NB4 (cell line): Measurements from ENCODE around the gene CSMD2.
"Not testable (repeated sequence)": the region's sequence is repeated elsewhere in the genome, so short reads cannot be mapped to it uniquely, and the experiment has no call there.

Experiments used
- DNase-seq: peaks from one replicate; pipeline ENCODE4 v3.0.0; 2010; ENCODE audit warnings: low read depth
- H3K4me3 ChIP-seq: one replicate; pipeline ENCODE4 v1.5.1; 2011; ENCODE audit warnings: mild to moderate bottlenecking, low read depth, low read length, moderate library complexity
- MAX ChIP-seq: IDR thresholded peaks from 2 replicates; pipeline ENCODE4 v1.6.1; 2011; ENCODE audit warnings: low read depth, low read length
- MYC ChIP-seq: IDR thresholded peaks from 2 replicates; pipeline ENCODE4 v1.6.1; 2011; ENCODE audit warnings: low read depth, low read length
- POLR2A ChIP-seq: IDR thresholded peaks from 2 replicates; pipeline ENCODE4 v1.6.1; 2011; ENCODE audit warnings: mild to moderate bottlenecking; ENCODE audit not compliant: insufficient read length; ENCODE audit errors: extremely low read depth
- TF ChIP-seq, protein P1 (sequence below): IDR thresholded peaks from one replicate; pipeline ENCODE4 v1.5.1; 2012; ENCODE audit warnings: low read depth, low read length

Gene CSMD2

DNA sequence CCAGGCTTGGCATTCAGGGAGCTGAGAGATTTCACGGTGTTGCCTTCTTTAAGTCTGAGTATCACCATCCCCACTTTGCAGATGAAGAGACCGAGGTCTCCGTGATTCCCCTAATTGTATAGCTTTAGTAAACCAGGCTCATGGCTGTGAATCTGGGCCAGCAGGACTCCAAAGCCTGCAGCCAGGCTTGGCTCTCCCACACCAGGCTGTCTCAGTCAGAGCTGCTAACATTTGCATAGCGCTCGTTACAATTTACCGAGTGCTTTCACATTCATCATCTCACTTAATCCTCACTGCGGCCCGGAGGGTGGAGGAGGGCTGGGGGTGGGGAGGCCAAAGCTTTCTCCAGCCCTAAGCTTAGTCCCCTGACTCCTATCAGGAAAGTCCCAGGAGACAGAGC lies 23.4 kb upstream of the CSMD2 start:
- no peak overlapping the region for H3K4me3 ChIP-seq
- TF ChIP-seq MAX: no peak
- TF ChIP-seq MYC: no peak
- TF ChIP-seq POLR2A: no peak
- TF ChIP-seq, protein P1, sequence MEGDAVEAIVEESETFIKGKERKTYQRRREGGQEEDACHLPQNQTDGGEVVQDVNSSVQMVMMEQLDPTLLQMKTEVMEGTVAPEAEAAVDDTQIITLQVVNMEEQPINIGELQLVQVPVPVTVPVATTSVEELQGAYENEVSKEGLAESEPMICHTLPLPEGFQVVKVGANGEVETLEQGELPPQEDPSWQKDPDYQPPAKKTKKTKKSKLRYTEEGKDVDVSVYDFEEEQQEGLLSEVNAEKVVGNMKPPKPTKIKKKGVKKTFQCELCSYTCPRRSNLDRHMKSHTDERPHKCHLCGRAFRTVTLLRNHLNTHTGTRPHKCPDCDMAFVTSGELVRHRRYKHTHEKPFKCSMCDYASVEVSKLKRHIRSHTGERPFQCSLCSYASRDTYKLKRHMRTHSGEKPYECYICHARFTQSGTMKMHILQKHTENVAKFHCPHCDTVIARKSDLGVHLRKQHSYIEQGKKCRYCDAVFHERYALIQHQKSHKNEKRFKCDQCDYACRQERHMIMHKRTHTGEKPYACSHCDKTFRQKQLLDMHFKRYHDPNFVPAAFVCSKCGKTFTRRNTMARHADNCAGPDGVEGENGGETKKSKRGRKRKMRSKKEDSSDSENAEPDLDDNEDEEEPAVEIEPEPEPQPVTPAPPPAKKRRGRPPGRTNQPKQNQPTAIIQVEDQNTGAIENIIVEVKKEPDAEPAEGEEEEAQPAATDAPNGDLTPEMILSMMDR: no peak
- DNase-seq: no peak

GRCh38 chr1:34186741-34187494 lies 21.9 kb upstream of the CSMD2 start:
- DNase-seq: no peak
- H3K4me3 ChIP-seq: no peak overlapping the region
- TF ChIP-seq, protein P1: no peak
- TF ChIP-seq MAX (no peak), POLR2A (no peak), MYC (no peak)

- H3K4me3 ChIP-seq, DNase-seq: not testable (repeated sequence)
Measured at GRCh38 chr1:34183381-34183780, 18.4 kb upstream of the CSMD2 start.

DNA sequence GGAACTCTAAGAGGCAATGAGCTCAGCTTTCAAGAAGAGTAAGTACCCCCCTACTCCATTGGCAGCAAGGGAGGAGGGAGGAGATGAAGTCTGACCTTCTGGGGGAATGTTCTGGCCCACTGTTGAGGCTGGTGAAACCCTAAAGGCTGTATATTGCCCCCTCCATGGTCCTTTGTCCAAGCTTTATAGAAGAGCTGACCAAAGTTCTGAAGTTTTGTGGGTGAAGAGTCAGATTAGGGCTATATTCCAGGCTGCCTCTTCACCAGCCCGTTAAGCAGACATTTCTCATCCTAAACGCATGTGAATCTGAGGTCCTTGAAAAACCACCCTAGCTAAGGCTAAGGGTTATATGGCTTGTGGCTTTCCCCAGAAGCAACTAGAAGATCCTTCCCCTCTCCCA lies 13.0 kb upstream of the CSMD2 start:
- no peak for DNase-seq
- TF ChIP-seq, protein P1: no peak
- no peak overlapping the region for H3K4me3 ChIP-seq

DNA sequence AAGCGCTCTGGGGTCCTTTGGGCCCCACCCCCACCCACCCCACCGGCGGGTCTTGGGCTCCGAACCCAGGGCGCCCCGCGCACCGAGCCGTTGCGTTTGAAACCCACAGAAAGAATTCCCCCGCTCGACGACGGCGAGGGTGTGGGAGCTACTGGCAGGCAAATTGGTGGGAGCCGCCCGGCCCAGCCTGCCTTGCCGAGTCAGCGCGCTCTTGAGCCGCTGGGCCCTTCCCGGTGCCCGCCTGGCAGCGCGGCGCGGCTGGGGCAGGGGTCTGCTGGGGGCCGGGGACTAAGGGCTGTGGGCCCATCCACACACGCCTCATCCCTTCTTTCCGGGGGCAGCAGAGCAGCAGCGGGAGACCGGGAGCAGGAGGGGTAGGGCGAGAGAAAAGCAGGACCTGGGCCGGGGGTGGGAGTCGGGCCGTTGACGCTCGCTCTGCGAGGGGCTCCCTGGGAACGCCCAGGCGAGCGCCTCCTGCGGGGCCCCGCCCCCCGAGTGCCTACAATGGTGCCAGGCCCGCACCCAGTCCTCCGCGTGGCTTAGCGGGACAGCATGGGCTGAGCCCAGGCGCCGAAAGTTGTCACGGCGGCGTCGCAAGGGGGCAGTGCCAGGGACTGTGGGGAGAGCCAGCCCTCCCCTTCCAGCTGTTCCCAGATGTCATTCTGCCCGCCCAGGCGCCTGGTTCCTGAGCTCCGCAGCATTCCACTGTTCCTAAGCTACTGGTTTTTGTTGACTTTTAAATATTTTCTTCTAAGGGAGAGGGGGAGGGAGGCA lies 12.0 kb upstream of the CSMD2 start, which contains the start of gene C1orf94:
Gene C1orf94 (plus strand): TSS at position 78 of the 774 bp plus-strand sequence. CDS start 883 bp downstream, outside the sequence.
- no peak for DNase-seq
- no peak for TF ChIP-seq POLR2A
- TF ChIP-seq MYC: no peak
- TF ChIP-seq MAX: no peak
- TF ChIP-seq, protein P1: no peak
- no peak within 1 kb of the TSS for H3K4me3 ChIP-seq

DNA sequence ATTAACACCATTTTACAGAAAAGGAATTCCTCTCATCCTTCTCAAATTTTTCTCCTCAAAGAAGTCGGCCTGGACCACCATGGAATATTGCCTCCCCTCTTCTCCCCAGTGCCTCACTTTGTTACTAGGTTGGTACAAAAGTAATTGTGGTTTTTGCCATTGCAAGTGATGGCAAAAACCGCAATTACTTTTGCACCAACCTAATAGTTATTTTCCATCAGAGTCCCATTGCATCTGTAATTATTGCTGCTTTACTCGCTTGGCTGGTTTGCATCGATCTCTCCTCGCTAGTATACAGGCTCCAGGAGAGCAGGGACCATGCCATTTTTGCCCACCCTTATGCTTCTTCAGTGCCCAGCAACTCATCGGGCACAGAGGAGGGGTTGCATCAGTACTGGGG lies 10.7 kb upstream of the CSMD2 start:
- no peak overlapping the region for H3K4me3 ChIP-seq
- TF ChIP-seq, protein P1: no peak
- no peak for TF ChIP-seq MYC
- TF ChIP-seq MAX: no peak
- TF ChIP-seq POLR2A: no peak
- DNase-seq: no peak
